PFSK-1 (cell line): Measurements from ENCODE around the gene CACNA2D4.

ENCODE experiments used
- FOXP2 ChIP-seq: optimal IDR thresholded peaks from 2 replicates; pipeline ENCODE3; 2011; ENCODE audit warnings: borderline replicate concordance, control low read depth, inconsistent platforms; ENCODE audit not compliant: insufficient read depth; ENCODE audit errors: extremely low read length, extremely low read depth
- POLR2AphosphoS5 ChIP-seq: IDR thresholded peaks from 2 replicates; pipeline ENCODE4 v1.6.1; 2012; ENCODE audit warnings: low read depth, mild to moderate bottlenecking, control low read depth, low read length, moderate library complexity
- REST ChIP-seq, 2 experiments: IDR thresholded peaks; 2 replicates each; pipeline versions ENCODE4 v1.6.1 to v1.8.0; 2011 to 2012; ENCODE audit warnings: low read depth in 2 of 2, low read length in 2 of 2, control low read depth in 1 of 2, inconsistent platforms in 1 of 2, mild to moderate bottlenecking in 1 of 2, moderate library complexity in 1 of 2; ENCODE audit not compliant: insufficient read depth in 1 of 2
- SIN3A ChIP-seq: IDR thresholded peaks from 2 replicates; pipeline ENCODE4 v1.6.1; 2012; ENCODE audit warnings: mild to moderate bottlenecking, low read length, moderate library complexity, borderline replicate concordance; ENCODE audit not compliant: insufficient read depth
- TAF1 ChIP-seq: IDR thresholded peaks from 2 replicates; pipeline ENCODE4 v1.6.1; 2012; ENCODE audit warnings: low read length, control low read depth, borderline replicate concordance; ENCODE audit not compliant: insufficient read depth

Gene CACNA2D4

GRCh38 chr12:1816730-1817348 lies 101.6 kb downstream of the CACNA2D4 start:
- TF ChIP-seq REST (IDR thresholded peaks at IDR 0.05; ENCODE audit: insufficient read depth in 1 of 2, low read depth in 2 of 2, low read length in 2 of 2) (no peak), TAF1 (no peak)

DNA sequence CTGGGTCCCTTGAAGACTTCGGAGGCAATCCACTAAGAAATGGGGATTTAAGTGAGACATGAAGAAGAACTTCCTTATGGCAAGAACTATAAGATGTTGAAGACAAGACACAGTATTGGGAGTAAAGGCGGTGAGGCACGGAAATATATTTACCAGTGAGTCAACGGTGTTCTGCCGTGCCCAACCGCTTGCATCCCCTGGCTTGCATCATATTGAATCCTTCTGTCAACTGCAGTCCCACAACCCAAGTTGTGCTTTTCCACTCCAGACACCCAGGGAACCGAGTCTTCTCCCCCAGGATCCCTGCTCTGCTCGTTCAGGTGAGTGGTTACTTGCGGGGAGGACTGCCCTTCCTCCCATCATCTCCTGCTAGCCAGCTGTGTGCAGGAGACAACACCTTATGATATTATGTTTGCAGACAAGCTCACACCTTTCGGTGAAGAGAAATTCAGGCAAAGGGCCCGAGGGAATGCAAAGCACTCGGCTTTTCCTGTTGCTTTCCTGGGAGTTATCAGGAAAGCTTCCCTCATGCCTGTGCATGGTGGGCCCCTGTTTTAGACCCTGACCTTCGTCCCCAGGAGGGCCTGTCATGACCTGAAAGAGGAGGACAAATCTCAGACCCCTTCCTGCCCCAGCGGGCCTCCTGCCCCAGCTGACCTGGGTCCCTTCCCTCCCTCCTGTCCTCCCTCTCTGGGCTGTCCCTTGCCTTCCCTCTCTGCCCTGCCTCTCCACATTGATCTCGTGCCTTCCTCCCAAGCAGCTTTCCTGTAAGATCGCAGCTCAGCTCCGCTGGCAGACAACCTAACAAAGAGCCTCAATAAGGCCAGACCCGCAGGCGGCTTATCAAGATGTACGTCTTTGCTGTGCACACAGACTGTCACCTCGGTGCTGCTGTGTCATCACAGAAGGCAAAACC lies 102.4 kb downstream of the CACNA2D4 start:
- TF ChIP-seq TAF1 (no peak), REST (IDR thresholded peaks at IDR 0.05; ENCODE audit: insufficient read depth in 1 of 2, low read depth in 2 of 2, low read length in 2 of 2) (no peak), SIN3A (no peak), FOXP2 (no peak), POLR2AphosphoS5 (no peak)

DNA sequence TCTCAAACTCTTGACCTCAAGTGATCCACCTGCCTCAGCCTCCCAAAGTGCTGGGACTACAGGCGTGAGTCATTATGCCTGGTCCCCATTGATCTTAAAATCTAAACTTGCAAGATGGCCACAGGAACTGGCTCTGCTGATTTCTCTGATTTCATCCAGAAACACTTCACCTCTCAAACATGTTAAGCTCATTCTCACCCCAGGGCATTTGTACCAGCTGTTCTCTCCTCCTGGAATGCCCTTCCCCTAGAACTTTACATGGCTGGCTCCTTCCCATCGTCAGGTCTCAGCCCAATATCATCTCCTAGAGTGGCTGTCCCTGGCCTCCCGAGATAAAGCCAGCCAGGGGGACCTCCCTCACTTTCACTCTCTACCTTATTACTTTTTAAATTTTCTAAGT lies 103.3 kb downstream of the CACNA2D4 start:
- TF ChIP-seq POLR2AphosphoS5 (no peak), REST (IDR thresholded peaks at IDR 0.05; ENCODE audit: insufficient read depth in 1 of 2, low read depth in 2 of 2, low read length in 2 of 2) (no peak), TAF1 (no peak), SIN3A (no peak), FOXP2 (no peak)

DNA sequence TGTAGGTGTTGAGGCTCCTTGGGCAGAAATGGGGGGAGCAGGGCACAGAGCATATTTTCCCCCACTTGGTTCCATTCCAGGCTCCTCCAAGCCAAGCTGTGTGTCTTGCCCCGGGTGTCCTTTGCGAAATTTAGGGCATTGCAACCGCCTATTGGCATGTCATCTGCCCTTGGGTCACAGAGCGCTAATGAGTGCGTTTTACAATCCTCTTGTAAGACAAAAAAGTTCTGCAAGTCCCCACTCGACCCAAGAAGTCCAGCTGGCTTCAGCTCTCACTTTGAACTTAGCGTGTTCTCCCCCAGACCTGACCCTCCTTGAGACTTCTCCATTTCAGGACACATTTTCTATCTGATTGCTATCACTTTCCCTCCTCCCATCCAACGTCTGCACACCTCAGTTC lies 104.2 kb downstream of the CACNA2D4 start:
- TF ChIP-seq POLR2AphosphoS5 = no peak
- TF ChIP-seq SIN3A = no peak
- no peak for TF ChIP-seq TAF1

DNA sequence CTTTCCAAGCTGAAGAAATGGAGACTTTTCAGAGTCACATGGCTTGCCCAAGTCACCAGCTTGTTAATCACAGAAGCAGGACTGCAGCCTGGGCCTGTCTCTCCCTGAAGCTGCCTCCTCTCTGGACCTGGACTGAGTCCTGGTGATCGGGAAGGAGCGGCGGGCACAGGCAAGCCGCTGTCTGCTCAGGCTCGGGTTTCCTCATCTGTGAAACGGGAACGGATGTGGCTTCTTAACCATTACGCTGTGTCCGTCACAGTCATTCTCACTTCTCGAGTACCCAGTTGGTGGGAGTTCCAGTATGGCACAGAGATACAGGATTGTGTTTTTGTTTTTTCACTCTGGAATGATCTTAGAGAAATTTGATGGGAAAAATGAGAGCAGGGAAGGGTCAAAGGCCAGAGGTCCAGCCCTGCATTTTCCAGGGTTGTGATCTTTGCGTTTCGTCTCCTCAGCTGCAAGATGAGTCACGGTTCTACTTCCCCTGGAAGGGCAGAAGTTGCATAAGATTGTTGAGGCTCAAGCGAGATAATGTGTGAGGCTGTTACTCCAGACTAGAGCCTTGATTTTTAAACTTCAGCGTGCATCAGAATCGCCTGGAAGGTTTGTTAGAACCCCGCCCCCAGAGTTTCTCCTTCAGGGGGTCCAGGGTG lies 105.7 kb downstream of the CACNA2D4 start:
- TF ChIP-seq FOXP2 (no peak), TAF1 (no peak), POLR2AphosphoS5 (0 out of 2 replicates have a peak, but pooled peaks have one; percentile 31), SIN3A (0 out of 2 replicates have a peak, but pooled peaks have one; percentile 39), REST (IDR thresholded peaks at IDR 0.05; ENCODE audit: insufficient read depth in 1 of 2, low read depth in 2 of 2, low read length in 2 of 2) (0 out of 4 replicates have a peak, but pooled peaks of 1 of the 2 experiments have one; percentile 41)
